ENCODE results near the gene TAF11L2.
"Not testable (repeated sequence)": the region's sequence is repeated elsewhere in the genome, so short reads cannot be mapped to it uniquely, and the experiment has no call there.

Gene TAF11L2

DNA sequence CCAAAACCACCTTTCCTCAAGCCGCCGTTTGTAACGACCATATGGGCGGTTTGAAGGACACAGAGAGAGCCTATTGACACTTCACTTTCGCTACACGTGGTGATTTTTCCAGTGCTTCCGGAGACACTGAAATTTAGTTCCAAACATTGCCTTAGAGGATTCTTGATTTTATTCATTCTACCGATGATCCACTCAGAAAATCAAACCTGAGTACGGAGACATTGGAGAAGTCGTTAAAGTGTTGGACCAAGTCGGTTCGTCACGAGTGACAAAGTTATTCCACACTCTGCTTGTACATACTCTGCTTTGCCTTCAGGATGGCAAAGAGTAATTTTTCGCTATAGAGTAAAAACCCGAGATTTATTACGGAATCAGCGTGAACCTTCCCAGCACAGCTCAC is 28.5 kb downstream of the TAF11L2 start:
- DNase-seq, result not testable (repeated sequence)

DNA sequence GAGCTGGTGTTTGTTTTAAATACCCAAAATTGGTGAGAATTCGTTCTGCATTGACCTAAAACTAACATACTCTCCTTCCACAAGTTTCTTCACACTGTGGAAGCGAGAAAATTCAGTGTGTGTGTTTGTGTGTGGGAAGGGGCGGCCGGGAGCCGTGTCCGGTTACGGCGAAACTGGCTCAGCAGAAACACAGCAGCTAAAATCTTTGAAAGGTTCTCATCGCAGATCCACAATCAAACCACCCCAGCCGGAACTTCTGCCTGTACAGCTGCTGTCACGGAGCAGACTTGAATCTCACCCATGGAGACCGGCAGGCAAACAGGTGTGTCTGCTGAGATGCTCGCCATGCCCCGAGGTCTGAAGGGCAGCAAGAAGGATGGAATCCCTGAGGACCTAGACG is 30.3 kb downstream of the TAF11L2 start, which contains the start of gene TAF11L6:
TAF11L6 (plus strand) TSS at position 301 of the 400 bp plus-strand sequence.
- DNase-seq, result not testable (repeated sequence)
